ENCODE data around the gene LYZL2. TPM values are rescaled to one million over a fixed set of nuclear protein-coding genes. Genes with fewer than 3 reads are reported as not detected.
"Not testable (repeated sequence)": the region's sequence is repeated elsewhere in the genome, so short reads cannot be mapped to it uniquely, and the experiment has no call there.

LYZL2 gene
- total RNA-seq, 1 experiment from 2014 or later, result not detected

- ChIA-PET CTCF (no interaction called here), POLR2A (ENCODE audit: low non-redundant PET) (no interaction called here)
- Histone ChIP-seq H3K4me3 (ENCODE audit: low read depth, low read length, poor library complexity, severe bottlenecking) (no peak overlapping the region), H3K36me3 (ENCODE audit: insufficient read depth, low read length, poor library complexity, severe bottlenecking) (no peaks in the 10 kb centered on the region), H3K27me3 (replicated peaks; ENCODE audit: insufficient read depth, low read depth, low read length, poor library complexity) (no peaks in the 10 kb centered on the region), H3K4me1 (ENCODE audit: insufficient read depth, low read length, poor library complexity, severe bottlenecking) (no peaks in the 10 kb centered on the region), H3K27ac (ENCODE audit: low read depth, low read length, poor library complexity, severe bottlenecking) (no peak overlapping the region), H3K9me3 (ENCODE audit: low read depth, low read length, poor library complexity, severe bottlenecking) (no peaks in the 10 kb centered on the region)
- TF ChIP-seq EZH2 (IDR thresholded peaks at IDR 0.05; ENCODE audit: borderline replicate concordance, low read depth, low read length, poor library complexity, severe bottlenecking), result no peak
- TF ChIP-seq CTCF (conservative IDR thresholded peaks at IDR 0.05; ENCODE audit: low read depth, low read length), result no peak
- DNase-seq (ENCODE audit: low spot score), result no peak
- BruUV-seq (replicated peaks), result no TSS peak
- intact Hi-C loops (cut with micrococcal nuclease; ENCODE audit: unreplicated experiment), result no loop called here
Observed at GRCh38 chr10:30662814-30663213, 33.3 kb upstream of the LYZL2 start.

GRCh38 chr10:30660314-30660713 is 30.8 kb upstream of the LYZL2 start:
- H3K9me3 ChIP-seq (ENCODE audit: low read depth, low read length, poor library complexity, severe bottlenecking); BruUV-seq (replicated peaks); POLR2A ChIA-PET (ENCODE audit: low non-redundant PET); DNase-seq (ENCODE audit: low spot score); H3K27ac ChIP-seq (ENCODE audit: low read depth, low read length, poor library complexity, severe bottlenecking); intact Hi-C loops (cut with micrococcal nuclease; ENCODE audit: unreplicated experiment); H3K4me1 ChIP-seq (ENCODE audit: insufficient read depth, low read length, poor library complexity, severe bottlenecking); H3K36me3 ChIP-seq (ENCODE audit: insufficient read depth, low read length, poor library complexity, severe bottlenecking); H3K4me3 ChIP-seq (ENCODE audit: low read depth, low read length, poor library complexity, severe bottlenecking): not testable (repeated sequence)
- H3K27me3 ChIP-seq (replicated peaks; ENCODE audit: insufficient read depth, low read depth, low read length, poor library complexity), result peaks cover 22% of the 10 kb centered on the region
- CTCF ChIA-PET, result interaction anchor here (1.4 kb wide), 1 partner anchor 20 kb away, joined by 3 read pairs; no protein-coding TSS in a partner anchor

GRCh38 chr10:30656233-30656632 is 26.7 kb upstream of the LYZL2 start:
- DNase-seq (ENCODE audit: low spot score), result no peak
- Histone ChIP-seq H3K27ac (ENCODE audit: low read depth, low read length, poor library complexity, severe bottlenecking) (no peak overlapping the region), H3K36me3 (ENCODE audit: insufficient read depth, low read length, poor library complexity, severe bottlenecking) (no peaks in the 10 kb centered on the region), H3K27me3 (replicated peaks; ENCODE audit: insufficient read depth, low read depth, low read length, poor library complexity) (peaks cover 22% of the 10 kb centered on the region), H3K4me1 (ENCODE audit: insufficient read depth, low read length, poor library complexity, severe bottlenecking) (no peaks in the 10 kb centered on the region), H3K4me3 (ENCODE audit: low read depth, low read length, poor library complexity, severe bottlenecking) (no peak overlapping the region), H3K9me3 (ENCODE audit: low read depth, low read length, poor library complexity, severe bottlenecking) (no peaks in the 10 kb centered on the region)
- TF ChIP-seq CTCF (conservative IDR thresholded peaks at IDR 0.05; ENCODE audit: low read depth, low read length) (no peak), EZH2 (IDR thresholded peaks at IDR 0.05; ENCODE audit: borderline replicate concordance, low read depth, low read length, poor library complexity, severe bottlenecking) (no peak)
- POLR2A ChIA-PET (ENCODE audit: low non-redundant PET), result no interaction called here
- no TSS peak for BruUV-seq (replicated peaks)
- intact Hi-C loops (cut with micrococcal nuclease; ENCODE audit: unreplicated experiment), result no loop called here
- CTCF ChIA-PET, result interaction anchor here (1.1 kb wide), 1 partner anchor 16 kb away, joined by 4 read pairs; no protein-coding TSS in a partner anchor

DNA sequence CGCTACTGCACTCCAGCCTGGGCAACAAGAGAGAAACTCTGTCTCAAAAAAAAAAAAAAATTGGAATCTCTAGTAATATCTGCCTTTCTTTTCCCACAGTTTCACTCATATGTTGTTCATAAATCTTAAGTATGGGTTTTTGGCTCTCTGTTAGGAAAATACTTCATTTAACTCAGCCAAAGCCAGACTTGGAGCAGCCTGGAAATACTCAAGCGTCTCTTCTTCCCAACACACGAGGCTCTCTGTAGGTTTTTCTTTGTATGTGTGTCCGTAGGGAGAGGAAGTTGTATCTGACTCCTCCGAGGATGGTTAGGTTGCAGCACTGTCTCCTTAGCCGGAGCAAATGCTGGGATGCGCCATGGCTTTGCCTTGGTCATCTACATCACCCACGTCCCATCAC is 25.4 kb upstream of the LYZL2 start:
- H3K9me3 ChIP-seq (ENCODE audit: low read depth, low read length, poor library complexity, severe bottlenecking); BruUV-seq (replicated peaks); POLR2A ChIA-PET (ENCODE audit: low non-redundant PET); intact Hi-C loops (cut with micrococcal nuclease; ENCODE audit: unreplicated experiment); H3K4me1 ChIP-seq (ENCODE audit: insufficient read depth, low read length, poor library complexity, severe bottlenecking); DNase-seq (ENCODE audit: low spot score); H3K4me3 ChIP-seq (ENCODE audit: low read depth, low read length, poor library complexity, severe bottlenecking); H3K36me3 ChIP-seq (ENCODE audit: insufficient read depth, low read length, poor library complexity, severe bottlenecking); H3K27ac ChIP-seq (ENCODE audit: low read depth, low read length, poor library complexity, severe bottlenecking): not testable (repeated sequence)
- CTCF ChIA-PET, result interaction anchor here (1.1 kb wide), 1 partner anchor 15 kb away, joined by 4 read pairs; no protein-coding TSS in a partner anchor
- peaks cover 22% of the 10 kb centered on the region for H3K27me3 ChIP-seq (replicated peaks; ENCODE audit: insufficient read depth, low read depth, low read length, poor library complexity)

GRCh38 chr10:30651470-30652397 is 22.2 kb upstream of the LYZL2 start:
- DNase-seq (ENCODE audit: low spot score); H3K4me1 ChIP-seq (ENCODE audit: insufficient read depth, low read length, poor library complexity, severe bottlenecking); H3K4me3 ChIP-seq (ENCODE audit: low read depth, low read length, poor library complexity, severe bottlenecking); BruUV-seq (replicated peaks); H3K9me3 ChIP-seq (ENCODE audit: low read depth, low read length, poor library complexity, severe bottlenecking); intact Hi-C loops (cut with micrococcal nuclease; ENCODE audit: unreplicated experiment); H3K36me3 ChIP-seq (ENCODE audit: insufficient read depth, low read length, poor library complexity, severe bottlenecking); H3K27ac ChIP-seq (ENCODE audit: low read depth, low read length, poor library complexity, severe bottlenecking); POLR2A ChIA-PET (ENCODE audit: low non-redundant PET); CTCF ChIA-PET: not testable (repeated sequence)
- peaks cover 12% of the 10 kb centered on the region for H3K27me3 ChIP-seq (replicated peaks; ENCODE audit: insufficient read depth, low read depth, low read length, poor library complexity)

All from A673 (cell line).